ENCODE results near the gene BPTF. TPM values are rescaled to one million over a fixed set of nuclear protein-coding genes. Genes with fewer than 3 reads are reported as not detected.
"Not testable (repeated sequence)": the region's sequence is repeated elsewhere in the genome, so short reads cannot be mapped to it uniquely, and the experiment has no call there.

BPTF gene
- total RNA-seq, 4 donors from 2014 or later = 67.6 to 213 (median 102) TPM

GRCh38 chr17:67963145-67963572 is 137.9 kb downstream of the BPTF start:
- not testable (repeated sequence) for DNase-seq (ENCODE audit: low spot score in 2 of 2)
- TF ChIP-seq CTCF (IDR thresholded peaks at IDR 0.05) = peak; percentile 58 to 62

GRCh38 chr17:67970783-67971182 is 145.5 kb downstream of the BPTF start:
- Histone ChIP-seq H3K4me1 (no peaks in the 10 kb centered on the region), H3K36me3 (peaks cover 63% of the 10 kb centered on the region), H3K27me3 (no peaks in the 10 kb centered on the region), H3K4me3 (no peak overlapping the region), H3K27ac (no peak overlapping the region), H3K9me3 (no peaks in the 10 kb centered on the region)
- TF ChIP-seq POLR2AphosphoS5 (IDR thresholded peaks at IDR 0.05) = no peak
- WGBS = 95% methylated on average over 7 of the region's 7 CpGs
- DNase-seq (ENCODE audit: low spot score in 2 of 2) = no peak

More at GRCh38 chr17:67963145-67963572, 137.9 kb downstream of the BPTF start:
- H3K27ac ChIP-seq, H3K9me3 ChIP-seq, H3K27me3 ChIP-seq, H3K4me1 ChIP-seq, H3K4me3 ChIP-seq: not testable (repeated sequence)
- WGBS = 0% methylated on average over 1 of the region's 1 CpG
- H3K36me3 ChIP-seq = peaks cover 31% of the 10 kb centered on the region

- Histone ChIP-seq H3K27ac (no peak overlapping the region), H3K9me3 (no peaks in the 10 kb centered on the region), H3K27me3 (no peaks in the 10 kb centered on the region), H3K36me3 (peaks cover 55% of the 10 kb centered on the region), H3K4me1 (no peaks in the 10 kb centered on the region), H3K4me3 (no peak overlapping the region)
- no peak for DNase-seq (ENCODE audit: low spot score in 2 of 2)
- TF ChIP-seq EP300 (IDR thresholded peaks at IDR 0.05) (no peak), POLR2A (IDR thresholded peaks at IDR 0.05) (no peak), POLR2AphosphoS5 (IDR thresholded peaks at IDR 0.05) (no peak), CTCF (IDR thresholded peaks at IDR 0.05) (no peak)
- WGBS = 85% methylated on average over 9 of the region's 9 CpGs
Observed at GRCh38 chr17:67974185-67974584, 148.9 kb downstream of the BPTF start.

GRCh38 chr17:67974598-67975066 is 149.3 kb downstream of the BPTF start:
- no peak for TF ChIP-seq EP300 (IDR thresholded peaks at IDR 0.05)
- no peak for TF ChIP-seq CTCF (IDR thresholded peaks at IDR 0.05)
- no peak for TF ChIP-seq POLR2A (IDR thresholded peaks at IDR 0.05)
- TF ChIP-seq POLR2AphosphoS5 (IDR thresholded peaks at IDR 0.05) = no peak
- DNase-seq (ENCODE audit: low spot score in 2 of 2) = no peak
- 68% methylated on average over 8 of the region's 8 CpGs for WGBS

GRCh38 chr17:67976306-67976705 is 151.0 kb downstream of the BPTF start:
- not testable (repeated sequence) for H3K27ac ChIP-seq; DNase-seq (ENCODE audit: low spot score in 2 of 2); H3K4me3 ChIP-seq; H3K27me3 ChIP-seq; H3K9me3 ChIP-seq; H3K4me1 ChIP-seq
- H3K36me3 ChIP-seq = peaks cover 57% of the 10 kb centered on the region
- WGBS = 95% methylated on average over 6 of the region's 6 CpGs

More at GRCh38 chr17:67974598-67975066, 149.3 kb downstream of the BPTF start:
- H3K4me3 ChIP-seq = no peak overlapping the region
- H3K27me3 ChIP-seq = no peaks in the 10 kb centered on the region
- H3K36me3 ChIP-seq = peaks cover 54% of the 10 kb centered on the region
- H3K9me3 ChIP-seq = no peaks in the 10 kb centered on the region
- no peak overlapping the region for H3K27ac ChIP-seq
- H3K4me1 ChIP-seq = no peaks in the 10 kb centered on the region

GRCh38 chr17:67980456-67980855 is 155.2 kb downstream of the BPTF start:
- WGBS = 84% methylated on average over 2 of the region's 2 CpGs
- H3K4me3 ChIP-seq = no peak overlapping the region
- TF ChIP-seq POLR2A (IDR thresholded peaks at IDR 0.05) (no peak), CTCF (IDR thresholded peaks at IDR 0.05) (no peak), EP300 (IDR thresholded peaks at IDR 0.05) (no peak), POLR2AphosphoS5 (IDR thresholded peaks at IDR 0.05) (no peak)

GRCh38 chr17:67980883-67981282 is 155.6 kb downstream of the BPTF start:
- H3K36me3 ChIP-seq = peaks cover 28% of the 10 kb centered on the region
- not testable (repeated sequence) for H3K27ac ChIP-seq; H3K9me3 ChIP-seq; DNase-seq (ENCODE audit: low spot score in 2 of 2); H3K4me1 ChIP-seq; H3K27me3 ChIP-seq; H3K4me3 ChIP-seq
- WGBS = 64% methylated on average over 3 of the region's 3 CpGs

More at GRCh38 chr17:67980456-67980855, 155.2 kb downstream of the BPTF start:
- H3K4me1 ChIP-seq = no peaks in the 10 kb centered on the region
- no peaks in the 10 kb centered on the region for H3K27me3 ChIP-seq
- DNase-seq (ENCODE audit: low spot score in 2 of 2) = no peak
- H3K9me3 ChIP-seq = no peaks in the 10 kb centered on the region
- H3K36me3 ChIP-seq = peaks cover 29% of the 10 kb centered on the region
- H3K27ac ChIP-seq = no peak overlapping the region

Data from suprapubic skin (tissue), 4 donors.